ENCODE measurements around the gene ACTRT2. TPM values are rescaled to one million over a fixed set of nuclear protein-coding genes. Genes with fewer than 3 reads are reported as not detected.

The ACTRT2 gene
- total RNA-seq, 1 donor from 2014 or later: not detected

GRCh38 chr1:3032371-3033039 is 11.2 kb downstream of the ACTRT2 start:
- Histone ChIP-seq H3K36me3 (ENCODE audit: control insufficient read depth, insufficient read depth, low read length) (no peaks in the 10 kb centered on the region), H3K4me3 (ENCODE audit: low read depth, low read length) (no peak overlapping the region), H3K27me3 (ENCODE audit: control insufficient read depth, insufficient read depth, low read length) (no peaks in the 10 kb centered on the region)
- FAIRE-seq (no peak), DNase-seq (ENCODE audit: low read depth) (no peak)
- no peak for TF ChIP-seq CTCF (IDR thresholded peaks at IDR 0.05; ENCODE audit: insufficient read depth, low read length, severe bottlenecking)

- no peaks in the 10 kb centered on the region for H3K27me3 ChIP-seq (ENCODE audit: control insufficient read depth, insufficient read depth, low read length)
- no peak for TF ChIP-seq CTCF (IDR thresholded peaks at IDR 0.05; ENCODE audit: insufficient read depth, low read length, severe bottlenecking)
- H3K4me3 ChIP-seq (ENCODE audit: low read depth, low read length): no peak overlapping the region
- FAIRE-seq (no peak), DNase-seq (ENCODE audit: low read depth) (no peak)
- H3K36me3 ChIP-seq (ENCODE audit: control insufficient read depth, insufficient read depth, low read length): no peaks in the 10 kb centered on the region
Observed at GRCh38 chr1:3033040-3033789, 11.9 kb downstream of the ACTRT2 start.

- H3K36me3 ChIP-seq (ENCODE audit: control insufficient read depth, insufficient read depth, low read length): no peaks in the 10 kb centered on the region
- no peak overlapping the region for H3K4me3 ChIP-seq (ENCODE audit: low read depth, low read length)
- no peak for FAIRE-seq
- no peak for DNase-seq (ENCODE audit: low read depth)
- no peak for TF ChIP-seq CTCF (IDR thresholded peaks at IDR 0.05; ENCODE audit: insufficient read depth, low read length, severe bottlenecking)
- no peaks in the 10 kb centered on the region for H3K27me3 ChIP-seq (ENCODE audit: control insufficient read depth, insufficient read depth, low read length)
Observed at GRCh38 chr1:3033790-3034090, 12.5 kb downstream of the ACTRT2 start.

- no peak for FAIRE-seq
- TF ChIP-seq CTCF (IDR thresholded peaks at IDR 0.05; ENCODE audit: insufficient read depth, low read length, severe bottlenecking): no peak
- Histone ChIP-seq H3K27me3 (ENCODE audit: control insufficient read depth, insufficient read depth, low read length) (no peaks in the 10 kb centered on the region), H3K4me3 (ENCODE audit: low read depth, low read length) (no peak overlapping the region), H3K36me3 (ENCODE audit: control insufficient read depth, insufficient read depth, low read length) (no peaks in the 10 kb centered on the region)
- DNase-seq (ENCODE audit: low read depth): no peak
Observed at GRCh38 chr1:3034162-3034561, 12.9 kb downstream of the ACTRT2 start.

GRCh38 chr1:3034728-3035562 is 13.7 kb downstream of the ACTRT2 start:
- H3K36me3 ChIP-seq (ENCODE audit: control insufficient read depth, insufficient read depth, low read length): no peaks in the 10 kb centered on the region
- TF ChIP-seq CTCF (IDR thresholded peaks at IDR 0.05; ENCODE audit: insufficient read depth, low read length, severe bottlenecking): no peak
- H3K27me3 ChIP-seq (ENCODE audit: control insufficient read depth, insufficient read depth, low read length): no peaks in the 10 kb centered on the region
- FAIRE-seq: no peak
- no peak overlapping the region for H3K4me3 ChIP-seq (ENCODE audit: low read depth, low read length)
- DNase-seq (ENCODE audit: low read depth): no peak

Data from bronchial epithelial cell (primary cell).